A549 (cell line): ENCODE results near the gene CALM1. TPM values are rescaled to one million over a fixed set of nuclear protein-coding genes. Genes with fewer than 3 reads are reported as not detected.

Source experiments
- ATAC-seq, 2 experiments: fragments of 200-7000 bp in 1 of 2; fragments of >200 bp in 1 of 2; cut with Nextera tagmentation in 1 of 2; cut with Tn5 transposase in 1 of 2; 3 replicates each; pipeline versions ENCODE4 v1.8.0 to v1.9.1; 2018 to 2020; ENCODE audit warnings: mild to moderate bottlenecking in 1 of 2, moderate library complexity in 1 of 2
- CTCF ChIA-PET: fragments of 300-600 bp; sonication (Branson Sonifier 250); formaldehyde crosslinking; extraction: SDS; loops from one replicate; lab custom pipeline; 2021; ENCODE audit warnings: antibody characterized with exemption, inconsistent platforms; lab: Yijun Ruan, JAX
- POLR2A ChIA-PET: fragments of 350-600 bp; formaldehyde crosslinking; extraction: SDS; loops from one replicate; lab custom pipeline; 2021; ENCODE audit warnings: antibody characterized with exemption, inconsistent platforms; lab: Yijun Ruan, JAX
- DNase-seq, 2 experiments: peaks; one replicate each; pipeline versions ENCODE4 v3.0.0 to v3.0.0-alpha.2; 2011 to 2016; ENCODE audit warnings: low read depth in 1 of 2, low spot score in 1 of 2
- FAIRE-seq: peaks from 2 replicates; lab custom pipeline; 2011; peaks lifted over from hg19 to GRCh38; lab: Jason Lieb, UNC
- H3K27ac ChIP-seq, 2 experiments: fragments of >200 bp; sonication (Bioruptor Twin); formaldehyde crosslinking; 3 replicates each; pipeline ENCODE4 v1.5.1; 2016 to 2017
- H3K4me1 ChIP-seq: fragments of >200 bp; sonication (Bioruptor Twin); formaldehyde crosslinking; 3 replicates; pipeline ENCODE4 v1.6.1; 2016
- H3K4me2 ChIP-seq: fragments of >200 bp; sonication (Bioruptor Twin); formaldehyde crosslinking; 3 replicates; pipeline ENCODE4 v1.6.1; 2016
- H3K4me3 ChIP-seq: fragments of >200 bp; sonication (Bioruptor Twin); formaldehyde crosslinking; 3 replicates; pipeline ENCODE4 v1.5.1; 2016
- H3K9me3 ChIP-seq: fragments of >200 bp; sonication (Bioruptor Twin); formaldehyde crosslinking; 3 replicates; pipeline ENCODE4 v1.6.1; 2016
- BCL3 ChIP-seq: fragments of >200 bp; sonication (Bioruptor Twin); formaldehyde crosslinking; IDR thresholded peaks from 3 replicates; pipeline ENCODE4 v1.6.1; 2016
- CHD4 ChIP-seq: fragments of 200-600 bp; sonication (generic); IDR thresholded peaks from 2 replicates; pipeline ENCODE4 v1.6.1; 2016; ENCODE audit warnings: antibody characterized with exemption, mild to moderate bottlenecking, borderline replicate concordance
- EHMT2 ChIP-seq: fragments of 200-600 bp; sonication (generic); IDR thresholded peaks from 2 replicates; pipeline ENCODE4 v1.6.1; 2016; ENCODE audit warnings: antibody characterized with exemption, low read depth, mild to moderate bottlenecking, moderate library complexity
- FOSL2 ChIP-seq, 2 experiments: fragments of 450-650 bp in 1 of 2; fragments of >200 bp in 1 of 2; sonication (Bioruptor Twin) in 1 of 2; formaldehyde crosslinking; IDR thresholded peaks; 2 replicates each; pipeline versions ENCODE4 v1.5.0 to v1.6.1; 2016 to 2020; ENCODE audit warnings: mild to moderate bottlenecking in 1 of 2, moderate library complexity in 1 of 2
- FOXS1 ChIP-seq: fragments of 250-450 bp; sonication (Bioruptor Pico); IDR thresholded peaks from 2 replicates; pipeline ENCODE4 v1.5.0; 2020; ENCODE audit warnings: mild to moderate bottlenecking, moderate library complexity
- GATA3 ChIP-seq: IDR thresholded peaks from 2 replicates; pipeline ENCODE4 v1.6.1; 2012; ENCODE audit warnings: borderline replicate concordance
- HDAC2 ChIP-seq: fragments of 200-600 bp; sonication (generic); IDR thresholded peaks from 2 replicates; pipeline ENCODE4 v1.6.1; 2016
- HEYL ChIP-seq: fragments of 250-450 bp; sonication (Bioruptor Pico); IDR thresholded peaks from 2 replicates; pipeline ENCODE4 v1.8.0; 2021; ENCODE audit warnings: mild to moderate bottlenecking, moderate library complexity
- JUN ChIP-seq, 2 experiments: fragments of >200 bp; sonication (Bioruptor Twin); formaldehyde crosslinking; IDR thresholded peaks; 2 replicates in 1 of 2; 3 replicates in 1 of 2; pipeline ENCODE4 v1.6.1; 2016 to 2017
- KDM1A ChIP-seq: fragments of 200-600 bp; sonication (generic); IDR thresholded peaks from 2 replicates; pipeline ENCODE4 v1.6.1; 2016; ENCODE audit warnings: low read depth, mild to moderate bottlenecking
- MAFK ChIP-seq: fragments of 450-650 bp; IDR thresholded peaks from 2 replicates; pipeline ENCODE4 v1.6.1; 2014; ENCODE audit not compliant: partially characterized antibody
- MAZ ChIP-seq: fragments of 150-350 bp; IDR thresholded peaks from 2 replicates; pipeline ENCODE4 v1.6.1; 2014; ENCODE audit warnings: antibody characterized with exemption, low read depth, low read length, borderline replicate concordance
- MYC ChIP-seq: IDR thresholded peaks from 2 replicates; pipeline ENCODE4 v1.6.1; 2012; ENCODE audit warnings: mild to moderate bottlenecking, inconsistent platforms, low read length, improper control_type of control experiment, borderline replicate concordance
- NFE2L2 ChIP-seq: fragments of 150-350 bp; conservative IDR thresholded peaks from 2 replicates; pipeline ENCODE4 v1.6.1; 2014; ENCODE audit warnings: low read length
- RAD21 ChIP-seq, 2 experiments: fragments of >200 bp in 1 of 2; sonication (Bioruptor Twin) in 1 of 2; formaldehyde crosslinking in 1 of 2; IDR thresholded peaks in 1 of 2; conservative IDR thresholded peaks in 1 of 2; 2 replicates in 1 of 2; 3 replicates in 1 of 2; pipeline ENCODE4 v1.6.1; 2012 to 2018; ENCODE audit warnings: inconsistent platforms in 1 of 2
- RCOR1 ChIP-seq: fragments of 150-350 bp; IDR thresholded peaks from 2 replicates; pipeline ENCODE4 v1.6.1; 2014; ENCODE audit warnings: antibody characterized with exemption, low read length, low read depth
- SREBF2 ChIP-seq: fragments of 450-650 bp; IDR thresholded peaks from 2 replicates; pipeline ENCODE4 v1.6.1; 2014; ENCODE audit warnings: mild to moderate bottlenecking, moderate library complexity
- TFCP2L1 ChIP-seq: fragments of 250-450 bp; sonication (Bioruptor Pico); IDR thresholded peaks from 2 replicates; pipeline ENCODE4 v1.5.0; 2021; ENCODE audit warnings: mild to moderate bottlenecking
- USF2 ChIP-seq: fragments of 450-650 bp; IDR thresholded peaks from 2 replicates; pipeline ENCODE4 v1.6.1; 2014; ENCODE audit warnings: antibody characterized with exemption
- ZFP36 ChIP-seq: fragments of 450-650 bp; IDR thresholded peaks from 2 replicates; pipeline ENCODE4 v1.6.1; 2014; ENCODE audit warnings: borderline replicate concordance; ENCODE audit not compliant: partially characterized antibody
- WGBS: methylation state at CpG from one replicate; pipeline ENCODE4 v1.1.6; 2017; ENCODE audit errors: missing lambda C conversion rate; 5-methylcytosine and 5-hydroxymethylcytosine counted together
- polyA plus RNA-seq, 4 experiments: library from polyadenylated mRNA; depleted of rRNA in 3 of 4; stranded (reverse); fragments of >200 nt; fragmentation: RNase III in 1 of 4; extraction: RNeasy Plus Mini Kit Qiagen cat#74134 plus additional on column Dnase treatment in 1 of 4; gene quantifications; 2 replicates in 3 of 4; 3 replicates in 1 of 4; pipeline ENCODE4 v1.2.3, GENCODE V29; 2011 to 2017
- TF ChIP-seq, protein P1 (sequence below): fragments of 200-600 bp; sonication (generic); IDR thresholded peaks from 2 replicates; pipeline ENCODE4 v1.6.1; 2016; ENCODE audit warnings: antibody characterized with exemption, mild to moderate bottlenecking, moderate library complexity
- TF ChIP-seq, protein P2 (sequence below): IDR thresholded peaks from 2 replicates; pipeline ENCODE4 v1.6.1; 2012; ENCODE audit warnings: low read depth, borderline replicate concordance

Gene CALM1
- polyA plus RNA-seq, 2 of the 4 experiments (the other 2 are of a cell fraction) = 374 to 451 TPM

DNA sequence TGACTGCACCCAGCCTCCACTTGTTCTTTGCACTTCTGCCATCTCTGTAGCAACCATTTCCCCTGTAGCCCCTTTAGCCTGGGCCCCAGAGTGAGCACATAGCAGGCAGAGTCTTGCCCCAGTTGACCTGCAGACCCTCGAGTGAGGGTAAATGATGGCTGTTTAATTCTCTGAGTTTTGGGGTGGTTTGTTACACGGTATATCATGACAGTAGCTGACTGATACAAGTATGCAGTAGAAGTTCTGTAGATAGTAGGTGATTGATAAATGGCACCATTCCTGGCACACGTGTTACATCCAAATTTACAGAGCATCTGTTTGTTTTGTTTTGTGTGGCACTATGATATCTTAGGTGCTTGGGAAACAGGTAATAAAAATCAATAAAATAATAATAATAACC is 32.4 kb downstream of the CALM1 start (continued):
- TF ChIP-seq KDM1A = no peak

DNA sequence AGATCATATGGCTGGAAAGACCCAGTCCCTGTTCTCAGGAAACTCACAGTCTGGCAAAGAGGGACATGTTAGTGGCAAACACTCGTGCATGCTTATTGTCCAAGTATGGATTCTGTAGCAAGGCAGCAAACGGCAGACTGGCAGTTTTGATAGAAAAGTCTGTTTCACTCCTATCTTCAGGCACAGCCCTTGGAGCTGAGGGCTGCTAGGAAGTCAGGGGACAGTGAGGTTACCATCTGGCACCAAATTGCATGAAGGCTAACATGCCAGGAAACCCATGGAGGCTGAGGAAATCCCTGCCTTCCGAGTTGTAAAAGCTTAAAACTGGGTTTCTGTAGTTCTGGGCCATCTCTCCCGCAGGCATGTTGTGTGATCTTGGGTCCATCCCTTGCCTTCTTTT is 32.9 kb downstream of the CALM1 start:
- no peak overlapping the region for H3K4me3 ChIP-seq
- TF ChIP-seq, protein P1, sequence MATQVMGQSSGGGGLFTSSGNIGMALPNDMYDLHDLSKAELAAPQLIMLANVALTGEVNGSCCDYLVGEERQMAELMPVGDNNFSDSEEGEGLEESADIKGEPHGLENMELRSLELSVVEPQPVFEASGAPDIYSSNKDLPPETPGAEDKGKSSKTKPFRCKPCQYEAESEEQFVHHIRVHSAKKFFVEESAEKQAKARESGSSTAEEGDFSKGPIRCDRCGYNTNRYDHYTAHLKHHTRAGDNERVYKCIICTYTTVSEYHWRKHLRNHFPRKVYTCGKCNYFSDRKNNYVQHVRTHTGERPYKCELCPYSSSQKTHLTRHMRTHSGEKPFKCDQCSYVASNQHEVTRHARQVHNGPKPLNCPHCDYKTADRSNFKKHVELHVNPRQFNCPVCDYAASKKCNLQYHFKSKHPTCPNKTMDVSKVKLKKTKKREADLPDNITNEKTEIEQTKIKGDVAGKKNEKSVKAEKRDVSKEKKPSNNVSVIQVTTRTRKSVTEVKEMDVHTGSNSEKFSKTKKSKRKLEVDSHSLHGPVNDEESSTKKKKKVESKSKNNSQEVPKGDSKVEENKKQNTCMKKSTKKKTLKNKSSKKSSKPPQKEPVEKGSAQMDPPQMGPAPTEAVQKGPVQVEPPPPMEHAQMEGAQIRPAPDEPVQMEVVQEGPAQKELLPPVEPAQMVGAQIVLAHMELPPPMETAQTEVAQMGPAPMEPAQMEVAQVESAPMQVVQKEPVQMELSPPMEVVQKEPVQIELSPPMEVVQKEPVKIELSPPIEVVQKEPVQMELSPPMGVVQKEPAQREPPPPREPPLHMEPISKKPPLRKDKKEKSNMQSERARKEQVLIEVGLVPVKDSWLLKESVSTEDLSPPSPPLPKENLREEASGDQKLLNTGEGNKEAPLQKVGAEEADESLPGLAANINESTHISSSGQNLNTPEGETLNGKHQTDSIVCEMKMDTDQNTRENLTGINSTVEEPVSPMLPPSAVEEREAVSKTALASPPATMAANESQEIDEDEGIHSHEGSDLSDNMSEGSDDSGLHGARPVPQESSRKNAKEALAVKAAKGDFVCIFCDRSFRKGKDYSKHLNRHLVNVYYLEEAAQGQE = no peak
- no peak overlapping the region for H3K27ac ChIP-seq
- H3K9me3 ChIP-seq = no peaks in the 10 kb centered on the region
- CTCF ChIA-PET = interaction anchor here (1.2 to 2.1 kb wide), 3 partner anchors 31 to 93 kb away, joined by 4 to 5 read pairs (median 4); no protein-coding TSS in a partner anchor
- 50% methylated on average over 4 of the region's 4 CpGs for WGBS
- POLR2A ChIA-PET = no interaction called here
- FAIRE-seq (no peak), DNase-seq (no peak), ATAC-seq (no peak)
- H3K4me1 ChIP-seq = no peaks in the 10 kb centered on the region
- H3K4me2 ChIP-seq = no peak overlapping the region

GRCh38 chr14:90434370-90435020 is 37.7 kb downstream of the CALM1 start:
- no peak overlapping the region for H3K27ac ChIP-seq
- ATAC-seq (no peak), FAIRE-seq (no peak), DNase-seq (no peak)
- ChIA-PET CTCF (no interaction called here), POLR2A (no interaction called here)
- TF ChIP-seq HDAC2 (no peak), FOXS1 (CRISPR knock-in tag) (no peak), NFE2L2 (no peak), CHD4 (no peak), RCOR1 (no peak), GATA3 (no peak), ZFP36 (no peak), RAD21 (conservative IDR thresholded peaks at IDR 0.05 in 1 of 2, IDR thresholded peaks at IDR 0.05 in 1 of 2) (no peak), USF2 (no peak), TFCP2L1 (CRISPR knock-in tag) (no peak), MYC (no peak), MAZ (no peak), JUN (IDR thresholded peaks at IDR 0.05) (no peak), MAFK (no peak), FOSL2 (IDR thresholded peaks at IDR 0.05) (no peak), FOSL2 (CRISPR knock-in tag; IDR thresholded peaks at IDR 0.05) (no peak), EHMT2 (no peak), BCL3 (no peak), SREBF2 (no peak), HEYL (no peak)
- TF ChIP-seq, protein P2, sequence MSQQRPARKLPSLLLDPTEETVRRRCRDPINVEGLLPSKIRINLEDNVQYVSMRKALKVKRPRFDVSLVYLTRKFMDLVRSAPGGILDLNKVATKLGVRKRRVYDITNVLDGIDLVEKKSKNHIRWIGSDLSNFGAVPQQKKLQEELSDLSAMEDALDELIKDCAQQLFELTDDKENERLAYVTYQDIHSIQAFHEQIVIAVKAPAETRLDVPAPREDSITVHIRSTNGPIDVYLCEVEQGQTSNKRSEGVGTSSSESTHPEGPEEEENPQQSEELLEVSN = no peak
- H3K4me1 ChIP-seq = peaks cover 9% of the 10 kb centered on the region; the same call in 2 of the 3 replicates
- no peaks in the 10 kb centered on the region for H3K9me3 ChIP-seq
- 58% methylated on average over 9 of the region's 9 CpGs for WGBS
- H3K4me3 ChIP-seq = no peak overlapping the region
- H3K4me2 ChIP-seq = no peak overlapping the region
